Measurements from ENCODE around the gene EMC9.

DNA sequence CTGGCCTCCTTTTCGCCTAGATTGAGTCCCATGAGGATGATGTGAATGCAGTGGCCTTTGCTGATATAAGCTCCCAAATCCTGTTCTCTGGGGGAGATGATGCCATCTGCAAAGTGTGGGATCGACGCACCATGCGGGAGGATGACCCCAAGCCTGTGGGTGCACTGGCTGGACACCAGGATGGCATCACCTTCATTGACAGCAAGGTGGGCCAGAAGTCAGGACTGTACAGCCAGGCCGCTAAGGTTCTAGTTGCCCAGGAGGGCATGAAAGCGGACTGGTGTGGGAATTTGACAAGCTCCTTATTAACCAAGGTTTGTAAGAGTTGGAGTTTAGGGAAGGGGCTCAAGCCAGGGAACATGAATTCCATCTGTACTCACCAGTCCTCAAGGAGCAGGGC, 21.7 kb downstream of the EMC9 start:
- no peak for TF ChIP-seq SP1 (IDR thresholded peaks at IDR 0.05)
- TF ChIP-seq, protein P1, sequence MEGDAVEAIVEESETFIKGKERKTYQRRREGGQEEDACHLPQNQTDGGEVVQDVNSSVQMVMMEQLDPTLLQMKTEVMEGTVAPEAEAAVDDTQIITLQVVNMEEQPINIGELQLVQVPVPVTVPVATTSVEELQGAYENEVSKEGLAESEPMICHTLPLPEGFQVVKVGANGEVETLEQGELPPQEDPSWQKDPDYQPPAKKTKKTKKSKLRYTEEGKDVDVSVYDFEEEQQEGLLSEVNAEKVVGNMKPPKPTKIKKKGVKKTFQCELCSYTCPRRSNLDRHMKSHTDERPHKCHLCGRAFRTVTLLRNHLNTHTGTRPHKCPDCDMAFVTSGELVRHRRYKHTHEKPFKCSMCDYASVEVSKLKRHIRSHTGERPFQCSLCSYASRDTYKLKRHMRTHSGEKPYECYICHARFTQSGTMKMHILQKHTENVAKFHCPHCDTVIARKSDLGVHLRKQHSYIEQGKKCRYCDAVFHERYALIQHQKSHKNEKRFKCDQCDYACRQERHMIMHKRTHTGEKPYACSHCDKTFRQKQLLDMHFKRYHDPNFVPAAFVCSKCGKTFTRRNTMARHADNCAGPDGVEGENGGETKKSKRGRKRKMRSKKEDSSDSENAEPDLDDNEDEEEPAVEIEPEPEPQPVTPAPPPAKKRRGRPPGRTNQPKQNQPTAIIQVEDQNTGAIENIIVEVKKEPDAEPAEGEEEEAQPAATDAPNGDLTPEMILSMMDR (IDR thresholded peaks at IDR 0.05; ENCODE audit: low read depth, low read length, missing input control), result no peak
- TF ChIP-seq, protein P2, sequence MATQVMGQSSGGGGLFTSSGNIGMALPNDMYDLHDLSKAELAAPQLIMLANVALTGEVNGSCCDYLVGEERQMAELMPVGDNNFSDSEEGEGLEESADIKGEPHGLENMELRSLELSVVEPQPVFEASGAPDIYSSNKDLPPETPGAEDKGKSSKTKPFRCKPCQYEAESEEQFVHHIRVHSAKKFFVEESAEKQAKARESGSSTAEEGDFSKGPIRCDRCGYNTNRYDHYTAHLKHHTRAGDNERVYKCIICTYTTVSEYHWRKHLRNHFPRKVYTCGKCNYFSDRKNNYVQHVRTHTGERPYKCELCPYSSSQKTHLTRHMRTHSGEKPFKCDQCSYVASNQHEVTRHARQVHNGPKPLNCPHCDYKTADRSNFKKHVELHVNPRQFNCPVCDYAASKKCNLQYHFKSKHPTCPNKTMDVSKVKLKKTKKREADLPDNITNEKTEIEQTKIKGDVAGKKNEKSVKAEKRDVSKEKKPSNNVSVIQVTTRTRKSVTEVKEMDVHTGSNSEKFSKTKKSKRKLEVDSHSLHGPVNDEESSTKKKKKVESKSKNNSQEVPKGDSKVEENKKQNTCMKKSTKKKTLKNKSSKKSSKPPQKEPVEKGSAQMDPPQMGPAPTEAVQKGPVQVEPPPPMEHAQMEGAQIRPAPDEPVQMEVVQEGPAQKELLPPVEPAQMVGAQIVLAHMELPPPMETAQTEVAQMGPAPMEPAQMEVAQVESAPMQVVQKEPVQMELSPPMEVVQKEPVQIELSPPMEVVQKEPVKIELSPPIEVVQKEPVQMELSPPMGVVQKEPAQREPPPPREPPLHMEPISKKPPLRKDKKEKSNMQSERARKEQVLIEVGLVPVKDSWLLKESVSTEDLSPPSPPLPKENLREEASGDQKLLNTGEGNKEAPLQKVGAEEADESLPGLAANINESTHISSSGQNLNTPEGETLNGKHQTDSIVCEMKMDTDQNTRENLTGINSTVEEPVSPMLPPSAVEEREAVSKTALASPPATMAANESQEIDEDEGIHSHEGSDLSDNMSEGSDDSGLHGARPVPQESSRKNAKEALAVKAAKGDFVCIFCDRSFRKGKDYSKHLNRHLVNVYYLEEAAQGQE (IDR thresholded peaks at IDR 0.05), result no peak
- no peak for TF ChIP-seq HNF4A (conservative IDR thresholded peaks at IDR 0.05)
- TF ChIP-seq, protein P3, sequence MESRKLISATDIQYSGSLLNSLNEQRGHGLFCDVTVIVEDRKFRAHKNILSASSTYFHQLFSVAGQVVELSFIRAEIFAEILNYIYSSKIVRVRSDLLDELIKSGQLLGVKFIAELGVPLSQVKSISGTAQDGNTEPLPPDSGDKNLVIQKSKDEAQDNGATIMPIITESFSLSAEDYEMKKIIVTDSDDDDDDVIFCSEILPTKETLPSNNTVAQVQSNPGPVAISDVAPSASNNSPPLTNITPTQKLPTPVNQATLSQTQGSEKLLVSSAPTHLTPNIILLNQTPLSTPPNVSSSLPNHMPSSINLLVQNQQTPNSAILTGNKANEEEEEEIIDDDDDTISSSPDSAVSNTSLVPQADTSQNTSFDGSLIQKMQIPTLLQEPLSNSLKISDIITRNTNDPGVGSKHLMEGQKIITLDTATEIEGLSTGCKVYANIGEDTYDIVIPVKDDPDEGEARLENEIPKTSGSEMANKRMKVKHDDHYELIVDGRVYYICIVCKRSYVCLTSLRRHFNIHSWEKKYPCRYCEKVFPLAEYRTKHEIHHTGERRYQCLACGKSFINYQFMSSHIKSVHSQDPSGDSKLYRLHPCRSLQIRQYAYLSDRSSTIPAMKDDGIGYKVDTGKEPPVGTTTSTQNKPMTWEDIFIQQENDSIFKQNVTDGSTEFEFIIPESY (IDR thresholded peaks at IDR 0.05), result no peak
- TF ChIP-seq TAF1 (conservative IDR thresholded peaks at IDR 0.05), result no peak
- no peak for TF ChIP-seq RAD21 (IDR thresholded peaks at IDR 0.05)
- TF ChIP-seq, protein P4, sequence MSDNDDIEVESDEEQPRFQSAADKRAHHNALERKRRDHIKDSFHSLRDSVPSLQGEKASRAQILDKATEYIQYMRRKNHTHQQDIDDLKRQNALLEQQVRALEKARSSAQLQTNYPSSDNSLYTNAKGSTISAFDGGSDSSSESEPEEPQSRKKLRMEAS (IDR thresholded peaks at IDR 0.05), result no peak

Data from liver (tissue), 3 donors.